Lower lobe of right lung (tissue), 2 donors: ENCODE measurements around the gene TRIM15. TPM values are rescaled to one million over a fixed set of nuclear protein-coding genes. Genes with fewer than 3 reads are reported as not detected.

ENCODE experiments used
- ATAC-seq, 2 donors: fragments of 200-7000 bp; cut with Tn5 transposase; one replicate each; pipeline ENCODE4 v1.9.1; 2020 to 2022; ENCODE audit warnings: mild to moderate bottlenecking in 2 of 2, moderate library complexity in 2 of 2
- DNase-seq: peaks from one replicate; pipeline ENCODE4 v3.0.0-alpha.2; 2020
- H3K27ac ChIP-seq: fragments of 200-600 bp; one replicate; pipeline ENCODE4 v1.8.0; 2022
- H3K27me3 ChIP-seq: fragments of 200-600 bp; one replicate; pipeline ENCODE4 v1.8.0; 2022; ENCODE audit warnings: low read depth
- H3K36me3 ChIP-seq: fragments of 200-600 bp; one replicate; pipeline ENCODE4 v1.8.0; 2022; ENCODE audit warnings: mild to moderate bottlenecking
- H3K4me1 ChIP-seq: fragments of 200-600 bp; one replicate; pipeline ENCODE4 v1.8.0; 2022
- H3K4me3 ChIP-seq: fragments of 200-600 bp; one replicate; pipeline ENCODE4 v1.8.0; 2022; ENCODE audit warnings: mild to moderate bottlenecking
- H3K9me3 ChIP-seq: fragments of 200-600 bp; one replicate; pipeline ENCODE4 v1.8.0; 2022
- intact Hi-C: fragments of 100-400 bp; cut with DNase I; formaldehyde crosslinking; loops from one replicate; pipeline ENCODE4 v1.11.0; 2022
- total RNA-seq: library from RNA; stranded (reverse); fragmentation: NEBNext Ultra II Directional; extraction: Animal tissue kit (Norgen Biotek cat#: 25700); gene quantifications from one replicate; pipeline ENCODE4 v1.2.1, GENCODE V29; 2021
- TF ChIP-seq, protein P1 (sequence below): fragments of 200-600 bp; IDR thresholded peaks from one replicate; pipeline ENCODE4 v1.8.0; 2022; ENCODE audit warnings: antibody characterized with exemption, mild to moderate bottlenecking
- donor health status: DM: no; HTN: yes; CAD: no; lungs with severe emphysema.

The TRIM15 gene
- total RNA-seq, 1 donor from 2014 or later = not detected

DNA sequence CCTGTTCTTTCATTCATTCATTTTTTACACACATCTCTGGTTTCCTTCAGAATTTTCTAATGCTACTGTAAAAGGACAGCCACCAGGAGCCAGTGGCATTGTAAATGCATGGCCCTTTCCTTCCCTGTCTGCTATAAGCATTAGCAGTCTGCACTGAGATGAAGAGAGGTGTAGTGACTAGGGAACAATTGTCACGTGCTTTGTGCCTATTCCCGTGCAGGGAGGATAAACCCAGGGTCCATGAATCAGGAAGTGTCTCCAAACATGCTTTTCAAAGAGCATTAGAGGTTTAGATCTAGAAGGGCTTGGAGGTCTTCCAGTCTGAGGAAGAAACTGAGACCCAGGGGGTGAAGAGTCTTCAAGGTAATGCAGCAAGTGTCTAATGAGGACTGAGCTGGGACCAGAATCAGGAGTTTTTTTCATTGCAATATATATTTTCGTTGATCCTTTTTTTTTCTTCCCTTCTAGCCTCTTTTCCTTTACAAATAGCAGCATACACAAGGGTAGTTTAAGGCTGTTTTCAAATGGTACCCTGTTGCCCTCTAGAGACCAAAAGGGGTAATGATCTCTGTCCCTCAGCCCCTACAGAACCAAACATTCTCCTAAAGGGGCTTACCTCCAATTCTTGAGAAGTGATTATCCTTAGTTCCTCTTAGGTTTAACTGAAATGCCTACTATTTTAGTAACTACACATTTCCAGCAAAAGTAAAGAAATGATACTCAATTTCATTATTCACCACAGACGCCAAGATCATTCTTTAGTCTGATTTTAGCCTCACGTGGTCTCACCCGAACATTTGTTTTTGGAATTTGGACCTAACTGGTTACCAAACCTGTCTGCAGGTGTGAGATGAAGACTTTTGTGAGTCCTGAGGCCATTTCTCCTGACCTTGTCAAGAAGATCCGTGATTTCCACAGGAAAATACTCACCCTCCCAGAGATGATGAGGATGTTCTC is 6.6 kb downstream of the TRIM15 start:
- H3K27me3 ChIP-seq = peaks cover 25% of the 10 kb centered on the region
- peaks cover 8% of the 10 kb centered on the region for H3K4me1 ChIP-seq
- H3K27ac ChIP-seq = no peak overlapping the region
- no peaks in the 10 kb centered on the region for H3K36me3 ChIP-seq
- intact Hi-C loops = no loop called here
- no peak overlapping the region for H3K4me3 ChIP-seq
- ATAC-seq = peak; percentile 78 to 84
- TF ChIP-seq, protein P1, sequence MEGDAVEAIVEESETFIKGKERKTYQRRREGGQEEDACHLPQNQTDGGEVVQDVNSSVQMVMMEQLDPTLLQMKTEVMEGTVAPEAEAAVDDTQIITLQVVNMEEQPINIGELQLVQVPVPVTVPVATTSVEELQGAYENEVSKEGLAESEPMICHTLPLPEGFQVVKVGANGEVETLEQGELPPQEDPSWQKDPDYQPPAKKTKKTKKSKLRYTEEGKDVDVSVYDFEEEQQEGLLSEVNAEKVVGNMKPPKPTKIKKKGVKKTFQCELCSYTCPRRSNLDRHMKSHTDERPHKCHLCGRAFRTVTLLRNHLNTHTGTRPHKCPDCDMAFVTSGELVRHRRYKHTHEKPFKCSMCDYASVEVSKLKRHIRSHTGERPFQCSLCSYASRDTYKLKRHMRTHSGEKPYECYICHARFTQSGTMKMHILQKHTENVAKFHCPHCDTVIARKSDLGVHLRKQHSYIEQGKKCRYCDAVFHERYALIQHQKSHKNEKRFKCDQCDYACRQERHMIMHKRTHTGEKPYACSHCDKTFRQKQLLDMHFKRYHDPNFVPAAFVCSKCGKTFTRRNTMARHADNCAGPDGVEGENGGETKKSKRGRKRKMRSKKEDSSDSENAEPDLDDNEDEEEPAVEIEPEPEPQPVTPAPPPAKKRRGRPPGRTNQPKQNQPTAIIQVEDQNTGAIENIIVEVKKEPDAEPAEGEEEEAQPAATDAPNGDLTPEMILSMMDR = peak; percentile 76
- DNase-seq = no peak
- H3K9me3 ChIP-seq = no peaks in the 10 kb centered on the region

GRCh38 chr6:30171677-30172471 is 8.5 kb downstream of the TRIM15 start:
- Histone ChIP-seq H3K27ac (no peak overlapping the region), H3K4me1 (peaks cover 8% of the 10 kb centered on the region), H3K9me3 (no peaks in the 10 kb centered on the region), H3K27me3 (peaks cover 25% of the 10 kb centered on the region), H3K36me3 (no peaks in the 10 kb centered on the region), H3K4me3 (no peak overlapping the region)
- TF ChIP-seq, protein P1 = no peak
- peak; percentile 65 for DNase-seq
- ATAC-seq = peak; percentile 58 to 73
- intact Hi-C loops = no loop called here

DNA sequence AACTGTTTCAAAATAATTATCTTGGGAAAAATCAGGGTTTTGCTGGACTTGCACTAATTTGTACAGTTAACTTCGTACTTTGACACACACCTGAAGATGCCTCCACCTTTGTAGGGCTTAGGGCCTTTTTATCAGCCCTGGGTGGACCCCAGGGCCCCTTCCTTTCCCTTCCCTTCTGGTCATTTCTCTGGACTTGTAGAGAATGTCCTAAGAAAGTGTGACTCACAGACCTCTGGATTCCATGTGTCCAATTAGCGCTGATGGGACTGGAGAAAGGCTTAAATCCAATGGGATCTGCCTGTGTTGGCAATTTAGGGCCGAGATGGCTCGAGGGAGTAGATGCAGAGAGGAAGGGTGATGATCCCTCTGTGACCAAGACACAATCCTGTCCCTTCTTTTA is 9.3 kb downstream of the TRIM15 start:
- no peaks in the 10 kb centered on the region for H3K9me3 ChIP-seq
- intact Hi-C loops = no loop called here
- H3K27me3 ChIP-seq = peaks cover 25% of the 10 kb centered on the region
- DNase-seq = no peak
- ATAC-seq = no peak
- no peak overlapping the region for H3K27ac ChIP-seq
- no peak overlapping the region for H3K4me3 ChIP-seq
- H3K36me3 ChIP-seq = no peaks in the 10 kb centered on the region
- TF ChIP-seq, protein P1 = no peak
- peaks cover 8% of the 10 kb centered on the region for H3K4me1 ChIP-seq

DNA sequence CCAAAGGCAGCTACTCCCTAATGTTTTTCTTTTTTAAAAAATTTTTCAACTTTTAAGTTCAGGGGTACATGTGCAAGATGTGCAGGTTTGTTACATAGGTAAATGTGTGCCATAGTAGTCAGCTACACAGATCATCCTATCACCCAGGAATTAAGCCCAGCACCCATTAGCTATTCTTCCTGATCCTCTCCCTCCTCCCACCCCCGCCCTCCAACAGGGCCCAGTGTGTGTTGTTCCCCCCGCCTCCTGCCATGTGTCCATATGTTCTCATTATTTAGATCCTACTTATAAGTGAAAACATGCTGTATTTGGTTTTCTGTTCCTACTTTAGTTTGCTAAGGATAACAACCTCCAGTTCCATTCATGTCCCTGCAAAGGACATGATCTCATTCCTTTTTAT is 12.4 kb downstream of the TRIM15 start:
- Histone ChIP-seq H3K4me1 (peaks cover 8% of the 10 kb centered on the region), H3K9me3 (no peaks in the 10 kb centered on the region), H3K36me3 (no peaks in the 10 kb centered on the region), H3K27ac (no peak overlapping the region), H3K27me3 (peaks cover 18% of the 10 kb centered on the region), H3K4me3 (no peak overlapping the region)
- DNase-seq (no peak), ATAC-seq (no peak)
- intact Hi-C loops = no loop called here
- TF ChIP-seq, protein P1 = no peak

GRCh38 chr6:30178837-30179236 is 15.5 kb downstream of the TRIM15 start:
- TF ChIP-seq, protein P1 = no peak
- no peaks in the 10 kb centered on the region for H3K4me1 ChIP-seq
- no peak overlapping the region for H3K4me3 ChIP-seq

More at GRCh38 chr6:30178837-30179236, 15.5 kb downstream of the TRIM15 start:
- no peak for ATAC-seq
- Histone ChIP-seq H3K9me3 (no peaks in the 10 kb centered on the region), H3K36me3 (no peaks in the 10 kb centered on the region), H3K27ac (no peak overlapping the region), H3K27me3 (no peaks in the 10 kb centered on the region)
- no peak for DNase-seq
- intact Hi-C loops = no loop called here
